NB4 (cell line): ENCODE measurements around the gene SAPCD2.
A peak's percentile ranks its signal among the peaks of the same experiment; 100 is the strongest.

Experiments used
- DNase-seq: peaks from one replicate; pipeline ENCODE4 v3.0.0; 2010; ENCODE audit warnings: low read depth
- H3K4me3 ChIP-seq: one replicate; pipeline ENCODE4 v1.5.1; 2011; ENCODE audit warnings: mild to moderate bottlenecking, low read depth, low read length, moderate library complexity
- MYC ChIP-seq: IDR thresholded peaks from 2 replicates; pipeline ENCODE4 v1.6.1; 2011; ENCODE audit warnings: low read depth, low read length
- POLR2A ChIP-seq: IDR thresholded peaks from 2 replicates; pipeline ENCODE4 v1.6.1; 2011; ENCODE audit warnings: mild to moderate bottlenecking; ENCODE audit not compliant: insufficient read length; ENCODE audit errors: extremely low read depth
- TF ChIP-seq, protein P1 (sequence below): IDR thresholded peaks from one replicate; pipeline ENCODE4 v1.5.1; 2012; ENCODE audit warnings: low read depth, low read length
- TF ChIP-seq, protein P2 (sequence below): IDR thresholded peaks from 2 replicates; pipeline ENCODE4 v1.6.1; 2011; ENCODE audit warnings: low read depth, low read length

The SAPCD2 gene

DNA sequence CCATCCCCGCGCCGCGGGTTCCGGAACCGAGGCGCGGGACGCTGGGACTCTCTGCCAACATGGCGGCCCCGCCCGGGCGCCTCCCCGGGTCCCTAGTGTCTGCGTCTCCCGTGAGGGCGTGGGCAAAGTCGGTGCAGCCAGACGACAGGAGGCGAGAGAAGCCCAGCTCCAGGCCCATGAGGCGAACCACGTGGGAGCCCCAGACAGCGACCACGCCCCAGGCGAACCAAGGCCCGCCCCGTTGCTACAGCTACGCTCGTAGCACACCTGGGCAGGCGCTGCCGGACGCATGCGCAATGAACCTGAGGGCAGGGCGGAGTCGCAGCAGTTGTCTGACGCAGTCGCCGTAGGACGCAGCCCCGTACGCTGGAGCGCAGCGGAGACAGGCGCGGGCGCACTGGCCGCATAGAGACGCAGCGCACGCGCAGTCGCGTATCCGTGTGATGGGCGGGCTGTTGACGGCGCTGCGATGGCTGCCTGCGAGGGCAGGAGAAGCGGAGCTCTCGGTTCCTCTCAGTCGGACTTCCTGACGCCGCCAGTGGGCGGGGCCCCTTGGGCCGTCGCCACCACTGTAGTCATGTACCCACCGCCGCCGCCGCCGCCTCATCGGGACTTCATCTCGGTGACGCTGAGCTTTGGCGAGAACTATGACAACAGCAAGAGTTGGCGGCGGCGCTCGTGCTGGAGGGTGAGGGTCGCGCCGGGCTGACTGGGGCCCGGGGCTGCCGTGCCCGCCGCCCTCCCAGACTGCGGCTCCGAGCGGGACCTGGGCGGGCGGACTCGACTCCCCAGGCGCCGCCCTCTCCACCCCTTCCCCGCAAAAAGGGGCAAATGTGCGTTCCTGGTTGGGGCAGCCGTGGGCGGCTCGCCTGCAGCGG, 16.4 kb upstream of the SAPCD2 start, which contains the start of gene MAN1B1:
MAN1B1 (plus strand) TSS at position 455 of the 878 bp plus-strand sequence; CDS start at position 470, 15 bp downstream.
- peak; percentile 99 for DNase-seq
- peak within 1 kb of the TSS; percentile 73 for H3K4me3 ChIP-seq
- TF ChIP-seq MYC (peak; percentile 99), POLR2A (peak; percentile 60)
- TF ChIP-seq, protein P1, sequence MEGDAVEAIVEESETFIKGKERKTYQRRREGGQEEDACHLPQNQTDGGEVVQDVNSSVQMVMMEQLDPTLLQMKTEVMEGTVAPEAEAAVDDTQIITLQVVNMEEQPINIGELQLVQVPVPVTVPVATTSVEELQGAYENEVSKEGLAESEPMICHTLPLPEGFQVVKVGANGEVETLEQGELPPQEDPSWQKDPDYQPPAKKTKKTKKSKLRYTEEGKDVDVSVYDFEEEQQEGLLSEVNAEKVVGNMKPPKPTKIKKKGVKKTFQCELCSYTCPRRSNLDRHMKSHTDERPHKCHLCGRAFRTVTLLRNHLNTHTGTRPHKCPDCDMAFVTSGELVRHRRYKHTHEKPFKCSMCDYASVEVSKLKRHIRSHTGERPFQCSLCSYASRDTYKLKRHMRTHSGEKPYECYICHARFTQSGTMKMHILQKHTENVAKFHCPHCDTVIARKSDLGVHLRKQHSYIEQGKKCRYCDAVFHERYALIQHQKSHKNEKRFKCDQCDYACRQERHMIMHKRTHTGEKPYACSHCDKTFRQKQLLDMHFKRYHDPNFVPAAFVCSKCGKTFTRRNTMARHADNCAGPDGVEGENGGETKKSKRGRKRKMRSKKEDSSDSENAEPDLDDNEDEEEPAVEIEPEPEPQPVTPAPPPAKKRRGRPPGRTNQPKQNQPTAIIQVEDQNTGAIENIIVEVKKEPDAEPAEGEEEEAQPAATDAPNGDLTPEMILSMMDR = no peak
- TF ChIP-seq, protein P2, sequence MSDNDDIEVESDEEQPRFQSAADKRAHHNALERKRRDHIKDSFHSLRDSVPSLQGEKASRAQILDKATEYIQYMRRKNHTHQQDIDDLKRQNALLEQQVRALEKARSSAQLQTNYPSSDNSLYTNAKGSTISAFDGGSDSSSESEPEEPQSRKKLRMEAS = peak; percentile 99

DNA sequence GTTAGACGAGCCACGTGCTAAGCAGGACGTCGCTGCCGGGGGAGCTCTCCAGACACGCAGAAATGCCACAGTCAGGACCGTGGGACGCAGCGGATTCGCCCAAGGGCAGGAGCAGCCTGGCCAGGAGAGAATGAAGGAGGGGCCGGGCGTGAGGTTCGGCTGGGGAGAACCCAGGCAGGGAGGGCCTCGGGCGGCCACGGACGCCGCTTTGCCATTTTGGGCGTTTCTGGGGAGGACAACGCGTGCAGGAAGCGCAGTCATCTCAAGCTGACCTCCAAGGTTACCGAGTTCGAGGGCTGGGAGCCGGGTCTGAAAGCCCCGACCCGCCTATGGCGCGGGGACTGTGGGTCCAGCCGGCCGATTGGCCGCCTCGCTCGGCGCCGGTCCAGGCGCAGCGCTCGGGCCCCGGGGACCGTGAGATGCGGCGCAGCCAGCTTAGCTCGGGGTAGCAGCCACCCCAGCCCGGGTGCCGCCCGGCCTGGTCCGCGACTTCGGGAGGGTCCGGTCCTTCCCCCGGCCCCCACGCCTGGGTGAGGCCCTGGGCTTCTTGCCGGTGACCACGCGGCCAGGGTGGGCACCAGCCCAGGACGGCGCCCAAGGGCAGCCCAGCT, 15.7 kb upstream of the SAPCD2 start:
- TF ChIP-seq POLR2A = peak; percentile 4
- TF ChIP-seq, protein P1 = no peak
- TF ChIP-seq, protein P2 = no peak
- DNase-seq = no peak
- H3K4me3 ChIP-seq = peak overlapping the region; percentile 67

DNA sequence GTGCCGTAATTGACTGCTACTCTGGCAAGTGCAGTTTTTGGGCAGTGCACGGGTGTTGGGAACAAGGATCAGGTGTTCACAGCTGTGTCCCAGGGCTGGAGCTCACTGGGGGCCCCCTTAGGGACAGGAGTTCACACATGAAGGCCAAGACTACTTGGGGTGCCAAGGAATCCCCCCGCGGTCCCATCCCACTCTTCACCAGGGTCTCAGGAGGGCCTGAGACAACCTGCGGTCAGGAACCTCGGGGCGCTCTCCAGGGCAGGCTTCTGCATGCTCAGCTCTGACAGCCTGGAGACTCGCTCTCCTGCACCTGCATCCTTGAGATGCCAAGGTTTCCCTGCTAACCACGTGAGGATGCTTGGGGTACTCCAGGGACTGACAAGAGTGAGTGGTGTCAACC, 14.2 kb upstream of the SAPCD2 start:
- TF ChIP-seq, protein P2 = no peak
- TF ChIP-seq MYC (no peak), POLR2A (no peak)
- TF ChIP-seq, protein P1 = no peak
- no peak for DNase-seq
- H3K4me3 ChIP-seq = no peak overlapping the region

DNA sequence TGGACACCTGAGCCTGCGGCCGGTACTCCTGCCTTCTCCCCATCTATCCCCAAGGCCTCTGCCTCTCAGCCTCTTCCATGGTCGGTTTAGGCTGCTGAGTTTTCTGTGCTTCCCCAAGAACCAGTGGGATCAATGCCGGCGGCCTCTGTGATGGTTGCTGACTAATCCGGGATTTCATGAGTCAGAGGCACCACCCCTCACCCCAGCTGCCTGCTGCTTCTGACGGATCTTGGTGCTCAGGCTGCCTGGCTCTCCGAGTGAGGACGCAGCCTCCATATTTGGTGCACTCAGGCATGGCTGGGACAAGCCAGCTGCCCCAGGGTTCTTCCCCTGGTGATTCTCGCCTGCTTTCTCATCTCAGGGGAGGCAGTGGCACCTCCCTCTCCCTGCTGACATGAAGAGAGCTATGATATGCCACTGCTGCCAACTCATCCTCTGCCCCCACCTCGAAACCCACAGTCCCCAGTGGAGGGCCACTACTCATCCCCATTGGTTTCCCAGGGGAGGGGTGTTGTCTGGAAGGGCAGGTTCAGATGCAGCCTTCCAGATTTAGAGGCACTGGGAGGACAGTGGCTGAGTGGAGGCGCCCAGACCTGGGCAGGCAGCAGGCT, 13.1 kb upstream of the SAPCD2 start:
- TF ChIP-seq MYC (no peak), POLR2A (no peak)
- TF ChIP-seq, protein P1 = no peak
- TF ChIP-seq, protein P2 = no peak
- no peak overlapping the region for H3K4me3 ChIP-seq
- DNase-seq = peak; percentile 88

DNA sequence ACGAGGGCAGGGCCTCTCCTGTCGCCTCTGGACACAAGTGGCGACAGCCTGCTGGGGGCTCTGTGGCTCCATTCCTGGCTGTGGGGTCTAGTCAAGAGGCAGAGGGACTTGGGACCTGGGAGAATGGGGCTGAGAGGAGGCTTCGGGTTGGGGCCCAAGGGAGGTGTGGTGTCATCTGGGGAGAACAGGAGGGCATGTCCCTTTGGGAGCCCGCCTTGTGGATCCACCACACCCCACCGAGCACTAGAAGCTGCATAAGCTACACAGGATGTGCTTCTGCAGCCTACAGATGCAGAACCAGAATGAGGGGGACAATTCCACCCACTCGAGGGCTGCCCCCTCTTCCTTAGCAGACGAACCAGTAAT, 12.6 kb upstream of the SAPCD2 start:
- no peak for DNase-seq
- H3K4me3 ChIP-seq = no peak overlapping the region
- TF ChIP-seq, protein P2 = no peak
- no peak for TF ChIP-seq MYC
- TF ChIP-seq POLR2A = no peak
- TF ChIP-seq, protein P1 = no peak
